Smooth muscle cell (in vitro differentiated cells): ENCODE data around the gene IGLL5. TPM values are rescaled to one million over a fixed set of nuclear protein-coding genes. Genes with fewer than 3 reads are reported as not detected.

Source experiments
- DNase-seq: peaks from one replicate; lab custom pipeline; 2025; ENCODE audit not compliant: unreplicated experiment; lab: John Stamatoyannopoulos, UW
- H2AFZ ChIP-seq: fragments of 200-600 bp; sonication (generic); 2 replicates; pipeline ENCODE4 v1.6.0; 2016; ENCODE audit warnings: antibody characterized with exemption, low read depth, mild to moderate bottlenecking
- H3F3A ChIP-seq: fragments of 200-600 bp; sonication (generic); 2 replicates; pipeline ENCODE4 v1.6.0; 2017; ENCODE audit warnings: antibody characterized with exemption, low read depth
- H3K27ac ChIP-seq: fragments of 200-600 bp; sonication (generic); 2 replicates; pipeline ENCODE4 v1.5.1; 2016; ENCODE audit warnings: low read depth, mild to moderate bottlenecking
- H3K27me3 ChIP-seq: fragments of 200-600 bp; sonication (generic); 2 replicates; pipeline ENCODE4 v1.6.1; 2016; ENCODE audit warnings: low read depth, mild to moderate bottlenecking
- H3K36me3 ChIP-seq: fragments of 200-600 bp; sonication (generic); 2 replicates; pipeline ENCODE4 v1.5.1; 2016; ENCODE audit warnings: low read depth
- H3K4me1 ChIP-seq: fragments of 200-600 bp; sonication (generic); 2 replicates; pipeline ENCODE4 v1.5.1; 2016; ENCODE audit warnings: low read depth
- H3K4me2 ChIP-seq: fragments of 200-600 bp; sonication (generic); 2 replicates; pipeline ENCODE4 v1.6.0; 2016; ENCODE audit warnings: mild to moderate bottlenecking
- H3K4me3 ChIP-seq: fragments of 200-600 bp; sonication (generic); 2 replicates; pipeline ENCODE4 v1.5.1; 2016; ENCODE audit warnings: mild to moderate bottlenecking
- H3K79me2 ChIP-seq: fragments of 200-600 bp; sonication (generic); 2 replicates; pipeline ENCODE4 v1.6.0; 2016; ENCODE audit warnings: low read depth, mild to moderate bottlenecking
- H3K9ac ChIP-seq: fragments of 200-600 bp; sonication (generic); 2 replicates; pipeline ENCODE4 v1.6.0; 2016; ENCODE audit warnings: low read depth
- H3K9me3 ChIP-seq: fragments of 200-600 bp; sonication (generic); replicated peaks from 2 replicates; pipeline ENCODE4 v1.5.1; 2016; ENCODE audit warnings: low read depth
- H4K20me1 ChIP-seq: fragments of 200-600 bp; sonication (generic); 2 replicates; pipeline ENCODE4 v1.6.0; 2016; ENCODE audit warnings: low read depth
- CTCF ChIP-seq: fragments of 200-600 bp; sonication (generic); IDR thresholded peaks from 2 replicates; pipeline ENCODE4 v1.5.1; 2017; ENCODE audit warnings: borderline replicate concordance, mild to moderate bottlenecking, antibody characterized with exemption; ENCODE audit not compliant: insufficient read depth, poor library complexity, severe bottlenecking
- WGBS: methylation state at CpG from one replicate; pipeline ENCODE4 v1.1.7; 2016; ENCODE audit warnings: low lambda C conversion rate; 5-methylcytosine and 5-hydroxymethylcytosine counted together
- polyA plus RNA-seq: library from polyadenylated mRNA; unstranded; fragments of >200 nt; fragmentation: Nextera tagmentation; extraction: Ambion mirVana; gene quantifications from 2 replicates; pipeline ENCODE4 v1.2.1, GENCODE V29; 2016
- total RNA-seq: library from RNA; depleted of rRNA; stranded (reverse); fragments of >200 nt; gene quantifications from 2 replicates; pipeline ENCODE4 v1.2.3, GENCODE V29; 2014

IGLL5 gene
- total and polyA plus RNA-seq, 2 experiments from 2014 or later: not detected

- H3K79me2 ChIP-seq: no peaks in the 10 kb centered on the region
- H3K4me3 ChIP-seq: no peak overlapping the region
- H3K9me3 ChIP-seq: no peaks in the 10 kb centered on the region
- DNase-seq: no peak
- 83% methylated on average over 11 of the region's 11 CpGs for WGBS
- H3K4me1 ChIP-seq: no peaks in the 10 kb centered on the region
- no peaks in the 10 kb centered on the region for H3F3A ChIP-seq
- no peak overlapping the region for H3K27ac ChIP-seq
- TF ChIP-seq CTCF: no peak
- no peaks in the 10 kb centered on the region for H4K20me1 ChIP-seq
- H2AFZ ChIP-seq: no peak overlapping the region
- no peaks in the 10 kb centered on the region for H3K36me3 ChIP-seq
- no peak overlapping the region for H3K4me2 ChIP-seq
- peaks cover 47% of the 10 kb centered on the region for H3K27me3 ChIP-seq
- H3K9ac ChIP-seq: no peak overlapping the region
Observed at GRCh38 chr22:22914726-22915669, 27.4 kb downstream of the IGLL5 start.

- no peak overlapping the region for H3K4me3 ChIP-seq
- WGBS: 94% methylated on average over 6 of the region's 6 CpGs
- H3K9me3 ChIP-seq: no peaks in the 10 kb centered on the region
- peaks cover 42% of the 10 kb centered on the region for H3K27me3 ChIP-seq
- H3K36me3 ChIP-seq: no peaks in the 10 kb centered on the region
- no peaks in the 10 kb centered on the region for H3K79me2 ChIP-seq
- H3K4me2 ChIP-seq: no peak overlapping the region
- TF ChIP-seq CTCF: no peak
- H3F3A ChIP-seq: no peaks in the 10 kb centered on the region
- no peaks in the 10 kb centered on the region for H3K4me1 ChIP-seq
- no peak for DNase-seq
- no peak overlapping the region for H3K27ac ChIP-seq
- no peak overlapping the region for H3K9ac ChIP-seq
- no peaks in the 10 kb centered on the region for H4K20me1 ChIP-seq
- H2AFZ ChIP-seq: no peak overlapping the region
Observed at GRCh38 chr22:22915670-22916035, 28.0 kb downstream of the IGLL5 start.

GRCh38 chr22:22916215-22916951, 28.8 kb downstream of the IGLL5 start:
- WGBS: 85% methylated on average over 10 of the region's 10 CpGs
- no peak for TF ChIP-seq CTCF
- no peak overlapping the region for H3K27ac ChIP-seq
- H2AFZ ChIP-seq: no peak overlapping the region
- no peaks in the 10 kb centered on the region for H3F3A ChIP-seq
- H3K4me2 ChIP-seq: no peak overlapping the region
- no peaks in the 10 kb centered on the region for H3K36me3 ChIP-seq
- no peak overlapping the region for H3K9ac ChIP-seq
- no peaks in the 10 kb centered on the region for H4K20me1 ChIP-seq
- H3K4me3 ChIP-seq: no peak overlapping the region
- H3K27me3 ChIP-seq: peaks cover 36% of the 10 kb centered on the region
- no peaks in the 10 kb centered on the region for H3K9me3 ChIP-seq
- no peak for DNase-seq
- no peaks in the 10 kb centered on the region for H3K79me2 ChIP-seq
- H3K4me1 ChIP-seq: no peaks in the 10 kb centered on the region
